ENCODE results near the gene ACCSL. TPM values are rescaled to one million over a fixed set of nuclear protein-coding genes. Genes with fewer than 3 reads are reported as not detected.

The ACCSL gene
- total RNA-seq, 1 donor from 2014 or later, result not detected

DNA sequence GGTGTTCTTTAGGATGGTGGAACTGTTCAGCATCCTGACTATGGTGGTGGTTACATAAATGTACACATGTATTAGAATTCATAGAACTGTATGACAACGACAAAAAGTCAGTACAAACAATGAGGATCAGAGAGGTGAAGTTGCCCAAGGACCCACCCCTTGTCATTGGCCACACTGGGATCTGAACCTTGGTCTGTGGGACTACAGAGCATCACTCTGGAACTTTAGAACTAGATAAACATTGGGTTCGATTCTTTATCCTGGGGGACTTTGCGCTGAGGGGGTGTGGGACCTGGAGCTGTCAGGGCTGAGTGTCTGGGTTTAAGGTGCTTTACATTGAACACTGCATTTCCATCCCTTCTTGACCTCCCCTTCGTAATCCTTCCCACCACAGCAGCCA is 34.9 kb downstream of the ACCSL start:
- intact Hi-C loops (cut with micrococcal nuclease), result no loop called here
- ATAC-seq, result no peak

GRCh38 chr11:44083433-44083832 is 35.7 kb downstream of the ACCSL start:
- no peak for ATAC-seq
- DNase-seq, result no peak
- intact Hi-C loops (cut with micrococcal nuclease), result no loop called here

More for the DNA sequence above, 34.9 kb downstream of the ACCSL start:
- no peak for DNase-seq

DNA sequence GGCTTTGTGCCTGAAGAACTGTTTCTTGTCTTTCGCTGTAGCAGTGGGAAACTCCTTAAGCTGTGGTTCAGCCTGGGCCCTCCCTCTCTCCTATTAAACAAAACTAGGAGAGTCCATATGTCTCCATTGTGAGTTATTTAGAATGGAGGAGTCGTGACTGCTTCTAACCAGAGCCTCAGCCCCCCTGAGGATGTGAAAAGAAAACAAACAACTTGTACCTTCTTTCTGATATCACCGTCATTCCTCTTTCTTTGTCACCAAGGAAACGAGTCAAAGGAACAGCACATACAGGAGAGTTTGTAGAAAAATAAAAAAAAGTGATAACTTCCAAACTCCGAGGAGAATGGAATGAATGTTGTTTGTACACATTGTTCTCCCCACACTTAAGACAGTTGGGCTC is 36.1 kb downstream of the ACCSL start:
- intact Hi-C loops (cut with micrococcal nuclease), result no loop called here
- no peak for ATAC-seq

DNA sequence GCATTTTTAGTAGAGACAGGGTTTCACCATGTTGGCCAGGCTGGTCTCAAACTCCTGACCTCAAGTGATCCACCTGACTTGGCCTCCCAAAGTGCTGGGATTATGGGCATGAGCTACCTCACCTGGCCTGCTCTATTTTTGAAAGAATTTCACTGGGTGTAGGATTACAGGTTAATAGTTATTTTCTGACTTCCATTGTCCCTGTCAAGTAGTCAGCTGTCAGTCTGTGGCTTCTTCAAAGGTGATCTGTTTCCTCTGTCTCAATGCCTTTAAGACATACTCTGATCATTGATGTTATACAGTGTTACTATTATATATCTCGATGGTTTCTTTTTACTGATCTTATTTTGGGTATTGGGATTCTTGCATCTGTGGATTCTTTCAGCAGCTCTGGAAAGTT is 37.5 kb downstream of the ACCSL start:
- no peak for ATAC-seq
- intact Hi-C loops (cut with micrococcal nuclease), result no loop called here
- no peak for DNase-seq

More for the DNA sequence above, 36.1 kb downstream of the ACCSL start:
- no peak for DNase-seq

DNA sequence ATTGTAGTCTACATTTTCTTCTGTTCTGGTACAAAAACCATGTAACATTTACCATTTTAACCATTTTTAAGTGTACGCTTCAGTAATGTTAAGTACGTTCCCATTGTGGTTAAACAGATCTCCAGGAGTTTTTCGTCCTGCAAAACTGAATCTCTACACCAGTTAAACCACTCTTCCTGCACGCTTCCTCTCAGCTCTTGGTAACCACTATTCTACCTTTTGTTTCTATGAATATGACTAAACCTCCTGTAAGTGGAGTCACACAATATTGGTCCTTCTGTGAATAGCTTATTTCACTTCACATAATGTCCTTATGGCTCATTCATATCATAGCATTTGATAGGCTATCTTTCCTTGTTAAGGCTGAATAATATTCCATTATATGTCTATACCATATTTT is 40.6 kb downstream of the ACCSL start:
- intact Hi-C loops (cut with micrococcal nuclease), result no loop called here
- no peak for DNase-seq
- no peak for ATAC-seq

DNA sequence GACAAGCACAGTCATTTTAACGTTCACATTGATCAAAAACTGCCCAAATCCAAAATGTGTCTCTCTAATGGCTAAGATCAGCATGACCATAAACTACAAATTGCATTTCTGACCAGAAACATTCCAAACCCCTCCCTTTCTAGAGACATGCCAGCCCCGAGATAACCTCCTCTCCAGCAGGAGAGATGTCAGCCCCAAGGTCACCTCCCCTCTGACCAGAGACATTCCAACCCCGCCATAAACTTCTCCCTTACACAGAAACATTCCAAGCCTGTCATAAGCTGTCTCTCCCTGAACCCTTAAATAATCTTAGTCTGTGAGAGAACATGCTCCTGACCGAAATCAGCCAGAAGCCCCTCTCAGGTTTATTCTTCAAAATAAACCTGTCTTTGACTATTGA is 41.1 kb downstream of the ACCSL start:
- DNase-seq (no peak), ATAC-seq (no peak)
- intact Hi-C loops (cut with micrococcal nuclease), result no loop called here

DNA sequence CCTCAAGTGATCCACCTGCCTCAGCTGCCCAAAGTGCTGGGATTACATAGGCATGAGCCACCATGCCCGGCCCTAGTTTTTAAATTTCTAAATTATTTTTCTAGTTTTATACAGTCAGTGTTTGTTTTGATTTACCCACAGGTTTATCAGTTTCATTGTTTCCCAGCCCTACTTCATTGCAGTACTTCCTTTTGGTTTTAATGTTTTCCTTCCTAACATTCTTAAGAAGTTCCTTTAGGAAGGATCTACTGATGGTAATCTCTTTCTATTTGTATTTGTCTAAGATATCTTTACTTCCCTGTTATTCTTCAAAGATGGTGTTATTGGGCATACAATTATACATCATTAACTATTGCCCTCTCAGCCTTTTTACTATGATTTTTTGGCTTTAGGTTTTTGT is 42.8 kb downstream of the ACCSL start:
- no peak for DNase-seq
- intact Hi-C loops (cut with micrococcal nuclease), result loop anchor here (10.0 kb wide), 1 partner anchor 444 kb away; no protein-coding TSS in a partner anchor
- no peak for ATAC-seq

DNA sequence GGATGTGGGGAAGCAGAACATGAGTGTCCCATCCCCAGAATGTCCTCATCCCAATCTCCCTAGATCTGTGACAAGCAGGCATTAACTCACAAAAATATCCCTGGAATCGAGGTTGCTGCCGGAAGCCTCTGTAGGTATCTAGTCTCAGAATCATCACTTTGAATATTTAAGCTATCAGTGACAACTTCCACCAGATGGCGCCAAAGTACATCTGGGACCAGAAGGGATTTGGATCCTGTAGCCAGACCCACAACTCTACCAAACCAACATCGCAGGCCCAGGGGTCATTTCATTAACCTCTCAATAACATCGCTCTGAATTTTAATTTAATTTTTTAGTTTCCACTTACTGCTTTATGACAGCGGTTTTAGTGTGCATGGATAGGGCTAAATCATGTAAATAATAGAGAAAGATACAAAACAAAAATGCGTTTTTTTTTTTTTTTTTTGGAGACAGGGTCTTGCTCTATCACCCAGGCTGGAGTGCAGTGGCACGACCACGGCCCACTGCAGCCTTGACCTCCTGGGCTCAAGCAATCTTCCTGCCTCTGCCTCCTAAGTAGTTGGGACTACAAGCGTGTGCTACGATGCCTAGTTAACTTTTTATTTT is 46.6 kb downstream of the ACCSL start:
- ATAC-seq (peak; percentile 67), DNase-seq (peak; percentile 48)
- intact Hi-C loops (cut with micrococcal nuclease), result loop anchor here (10.0 kb wide), 1 partner anchor 440 kb away; no protein-coding TSS in a partner anchor

DNA sequence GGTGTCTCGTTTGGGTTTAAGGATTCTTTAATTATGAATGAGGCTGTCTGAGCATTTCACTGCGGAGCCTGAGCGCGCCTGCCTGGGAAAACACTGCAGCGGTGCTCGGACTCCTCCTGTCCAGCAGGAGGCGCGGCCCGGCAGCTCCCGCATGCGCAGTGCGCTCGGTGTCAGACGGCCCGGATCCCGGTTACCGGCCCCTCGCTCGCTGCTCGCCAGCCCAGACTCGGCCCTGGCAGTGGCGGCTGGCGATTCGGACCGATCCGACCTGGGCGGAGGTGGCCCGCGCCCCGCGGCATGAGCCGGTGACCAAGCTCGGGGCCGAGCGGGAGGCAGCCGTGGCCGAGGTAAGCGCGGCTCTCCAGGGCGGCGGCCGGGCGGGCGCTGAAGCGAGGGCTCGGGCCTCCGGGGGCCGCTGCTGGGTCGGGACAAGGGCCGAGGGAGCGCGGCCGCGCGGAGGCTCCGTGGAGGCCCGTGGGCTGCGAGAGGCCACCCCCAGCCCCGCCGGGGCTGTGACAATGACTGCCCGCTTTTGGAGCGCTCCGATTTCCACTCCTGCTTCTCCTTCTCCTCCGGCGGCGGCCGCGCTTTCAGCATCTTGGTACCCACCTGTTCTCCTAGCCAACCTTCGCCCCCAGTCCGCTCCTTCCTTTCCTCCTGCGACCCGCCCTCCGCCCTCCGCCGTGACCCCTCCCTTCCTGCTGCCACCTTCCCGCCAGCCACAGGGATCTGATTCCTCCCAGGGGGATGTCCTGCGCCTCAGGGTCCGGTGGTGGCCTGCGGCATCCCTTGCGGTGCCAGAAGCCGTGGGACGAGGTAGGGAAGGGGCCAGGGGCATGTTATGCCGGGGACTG is 48.0 kb downstream of the ACCSL start, which contains the start of gene EXT2:
Gene EXT2, plus strand, starts transcription at position 173 of the 854 bp plus-strand sequence. CDS start 12,035 bp downstream, outside the sequence.
- intact Hi-C loops (cut with micrococcal nuclease), result loop anchor here (10.0 kb wide), 1 partner anchor 439 kb away; no protein-coding TSS in a partner anchor
- ATAC-seq, result peak; percentile 98
- DNase-seq, result peak; percentile 94

DNA sequence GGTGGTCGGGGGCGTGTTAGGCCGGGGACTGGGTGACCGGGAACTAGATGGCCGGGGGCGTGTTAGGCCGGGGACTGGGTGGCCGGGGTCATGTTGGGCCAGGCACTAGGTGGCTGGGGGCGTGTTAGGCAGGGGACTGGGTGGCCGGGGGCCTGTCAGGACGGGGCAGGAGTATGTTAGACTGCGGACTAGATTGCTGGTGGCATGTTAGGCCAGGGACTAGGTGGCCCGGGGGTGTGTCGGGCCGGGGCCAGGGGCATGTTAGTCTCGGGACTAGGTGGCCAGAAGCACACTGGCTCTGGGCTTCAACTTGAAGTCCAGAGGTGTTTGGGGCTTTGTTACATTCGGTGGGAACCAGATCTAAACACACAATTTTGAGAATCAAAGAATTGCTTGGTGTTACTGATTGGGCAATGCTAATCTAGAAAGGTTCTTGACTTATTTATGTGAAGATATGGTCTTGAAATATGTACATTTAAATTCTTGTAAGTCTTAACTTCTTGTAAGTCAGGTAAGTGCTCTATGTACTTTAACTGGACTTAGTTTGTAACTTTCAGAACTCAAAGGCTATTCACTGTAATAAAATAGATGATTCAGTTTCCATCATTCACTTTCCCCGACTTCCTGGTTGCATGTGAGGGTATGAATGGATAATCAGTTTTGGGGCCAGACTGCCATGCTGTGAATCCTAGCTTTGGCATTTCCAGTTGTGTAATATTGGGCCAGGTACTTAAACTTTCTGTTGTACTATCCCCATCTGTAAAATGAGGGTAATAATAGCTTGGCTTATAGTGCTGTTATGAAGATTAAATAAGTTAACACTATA is 48.8 kb downstream of the ACCSL start:
- DNase-seq (no peak), ATAC-seq (peak; percentile 2)
- intact Hi-C loops (cut with micrococcal nuclease), result loop anchor here (10.0 kb wide), 1 partner anchor 438 kb away; no protein-coding TSS in a partner anchor

- intact Hi-C loops (cut with micrococcal nuclease), result loop anchor here (10.0 kb wide), 1 partner anchor 437 kb away; no protein-coding TSS in a partner anchor
- DNase-seq (no peak), ATAC-seq (no peak)
These were observed 50.0 kb downstream of the ACCSL start for GRCh38 chr11:44097821-44098220.

DNA sequence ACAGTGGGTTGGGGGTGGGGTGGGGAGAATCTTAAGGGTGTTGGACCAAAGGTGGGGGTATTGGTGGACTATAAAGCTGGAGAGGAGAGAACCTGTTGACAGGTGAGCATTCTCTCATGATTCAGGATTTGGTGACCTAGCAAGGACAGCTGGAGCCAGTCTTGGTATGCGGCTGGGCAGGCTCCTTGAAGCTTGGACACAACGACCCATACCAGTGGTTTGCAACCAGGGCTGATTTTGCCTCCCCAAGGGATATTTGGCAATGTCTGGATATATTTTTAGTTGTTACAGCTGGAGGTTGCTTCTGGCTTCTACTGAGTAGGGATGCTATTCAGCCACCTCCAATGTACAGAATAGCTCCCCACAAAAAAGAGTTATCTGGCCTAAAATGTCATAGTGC is 53.3 kb downstream of the ACCSL start:
- intact Hi-C loops (cut with micrococcal nuclease), result no loop called here
- no peak for ATAC-seq

GRCh38 chr11:44104481-44105294 is 56.9 kb downstream of the ACCSL start:
- intact Hi-C loops (cut with micrococcal nuclease), result no loop called here
- no peak for DNase-seq
- no peak for ATAC-seq

More for the DNA sequence above, 53.3 kb downstream of the ACCSL start:
- DNase-seq, result no peak

GRCh38 chr11:44108260-44108659 is 60.5 kb downstream of the ACCSL start:
- DNase-seq, result no peak
- intact Hi-C loops (cut with micrococcal nuclease), result no loop called here
- no peak for ATAC-seq

Other genes with a start within 250 kb of the ACCSL start
- 17.5 TPM for gene ALKBH3, start 167.2 kb upstream of the ACCSL start, total RNA-seq
- 16.1 TPM for gene C11orf96, start 105.3 kb upstream of the ACCSL start, total RNA-seq
- gene ACCS, start 18.3 kb downstream of the ACCSL start, total RNA-seq, result 8.2 TPM
- 27.2 TPM for gene EXT2, start 47.7 kb downstream of the ACCSL start, total RNA-seq

All from left ventricle myocardium superior (tissue), 1 donor.